Vagina (tissue), 2 donors: ENCODE data around the gene NHERF2.

ENCODE experiments used
- CTCF ChIP-seq, 3 experiments: fragments of 450-650 bp in 2 of 3; fragments of 200-600 bp in 1 of 3; sonication (generic) in 1 of 3; IDR thresholded peaks; one replicate each; pipeline ENCODE4 v1.5.1; 2017 to 2019; ENCODE audit warnings: antibody characterized with exemption in 3 of 3, mild to moderate bottlenecking in 2 of 3, moderate library complexity in 2 of 3
- POLR2A ChIP-seq, 2 donors: fragments of 450-650 bp; IDR thresholded peaks; one replicate each; pipeline ENCODE4 v1.6.1; 2017; ENCODE audit warnings: antibody characterized with exemption in 2 of 2, mild to moderate bottlenecking in 2 of 2, moderate library complexity in 2 of 2

- no peak for TF ChIP-seq CTCF (IDR thresholded peaks at IDR 0.05)
- TF ChIP-seq POLR2A (IDR thresholded peaks at IDR 0.05), result no peak
Measured at GRCh38 chr16:2015947-2016208, 10.8 kb upstream of the NHERF2 start.
